GM19193 (cell line): ENCODE data around the gene SDC3.

ENCODE experiments used
- POLR2A ChIP-seq: IDR thresholded peaks from 4 replicates; pipeline ENCODE4 v1.6.1; 2011; ENCODE audit not compliant: insufficient read depth, insufficient read length; ENCODE audit errors: extremely low read depth

SDC3 gene

DNA sequence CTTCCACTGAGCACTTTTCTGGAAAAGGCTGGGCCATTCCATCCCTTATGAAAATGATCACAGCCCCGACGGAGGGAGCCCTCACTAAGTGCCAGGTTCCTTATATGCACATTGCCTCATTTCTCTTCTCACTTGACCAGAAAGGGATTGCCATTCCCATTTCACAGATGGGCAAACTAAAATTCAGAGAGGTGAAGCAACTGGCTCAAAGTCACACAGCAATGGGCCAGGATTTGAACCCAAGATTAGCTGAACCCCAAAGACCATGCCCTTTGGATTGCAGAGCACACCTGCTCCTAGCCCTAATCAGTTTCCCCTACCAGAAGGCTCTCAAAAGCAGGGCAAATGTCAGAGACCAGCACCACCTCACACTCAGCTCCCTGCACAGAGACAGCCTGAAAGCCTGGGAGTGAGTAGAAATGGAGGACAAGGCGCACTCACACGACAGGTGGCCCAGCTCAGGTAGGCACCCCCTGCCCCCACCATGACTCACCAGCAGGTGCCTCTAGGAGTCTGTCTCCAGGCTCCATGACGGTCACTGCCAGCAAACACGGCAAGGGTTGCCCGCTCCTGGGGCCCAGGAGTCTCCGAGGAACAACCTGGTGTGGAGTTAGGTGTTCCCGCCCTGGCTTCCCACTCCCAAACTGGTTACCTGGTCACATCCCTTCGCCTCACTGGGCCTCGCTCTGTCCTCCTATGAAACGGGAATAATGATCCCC lies 21.7 kb downstream of the SDC3 start:
- TF ChIP-seq POLR2A, result no peak

DNA sequence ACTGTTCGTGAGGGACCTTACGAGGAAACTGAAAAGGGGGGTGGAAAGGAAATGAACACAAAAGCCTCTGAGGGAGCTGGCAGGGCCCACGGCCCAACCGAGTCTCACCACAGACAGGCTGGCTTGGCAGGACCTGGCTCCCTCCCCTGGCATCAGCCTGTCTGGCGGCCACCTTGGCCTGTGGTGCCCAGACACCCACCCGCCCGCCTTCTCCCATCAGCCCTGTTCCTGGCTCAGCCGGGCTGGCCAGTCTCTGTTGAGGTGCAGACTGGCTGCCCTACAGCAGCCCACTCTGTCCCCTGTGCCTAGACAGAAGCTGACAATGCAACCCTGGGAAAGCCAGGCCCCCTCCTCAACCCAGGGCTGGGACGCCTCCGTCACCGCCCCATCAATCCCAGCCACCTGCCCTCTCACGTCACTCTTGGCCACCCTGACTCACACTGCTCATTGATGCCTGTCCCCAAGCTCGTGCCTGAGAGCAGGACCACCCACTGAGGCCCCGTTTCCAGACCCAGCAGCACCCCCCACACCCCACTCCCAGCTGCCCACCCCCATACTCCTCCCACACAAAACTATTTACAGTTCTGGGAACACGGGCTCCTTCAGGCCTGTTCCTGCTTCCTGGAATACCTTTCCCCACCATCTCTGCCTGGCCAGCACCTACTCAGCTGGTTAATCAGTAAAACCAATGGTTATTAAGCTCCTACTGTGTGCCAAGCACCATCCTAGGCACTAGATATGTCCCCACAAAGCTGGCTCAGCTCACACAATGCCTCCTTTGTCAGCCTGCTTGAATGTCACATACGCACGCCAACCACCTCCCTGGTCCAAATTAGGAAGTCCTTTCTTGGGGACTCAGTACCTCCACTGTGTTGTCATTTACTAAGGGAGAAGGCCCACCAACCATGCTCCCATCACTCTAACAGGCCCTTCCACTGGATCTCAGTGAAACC lies 22.7 kb downstream of the SDC3 start:
- no peak for TF ChIP-seq POLR2A

DNA sequence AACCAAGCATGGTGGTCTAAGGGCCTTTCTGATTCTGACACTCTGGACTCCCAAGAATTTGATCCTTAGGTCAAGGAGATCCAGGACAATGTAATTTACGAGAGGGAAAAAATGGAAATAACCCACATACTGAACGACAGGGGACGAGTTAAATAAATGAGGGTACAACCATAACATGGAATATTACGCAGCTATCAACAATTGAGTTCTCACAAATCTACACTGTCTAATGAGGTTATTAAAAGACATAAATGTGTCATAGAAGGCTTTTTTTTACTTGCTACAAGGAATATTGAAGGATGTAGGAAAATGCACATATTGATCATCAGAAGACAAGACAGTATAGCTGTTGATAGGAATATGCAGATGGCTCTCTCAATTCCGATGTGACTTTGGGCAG lies 23.8 kb downstream of the SDC3 start:
- TF ChIP-seq POLR2A, result no peak

DNA sequence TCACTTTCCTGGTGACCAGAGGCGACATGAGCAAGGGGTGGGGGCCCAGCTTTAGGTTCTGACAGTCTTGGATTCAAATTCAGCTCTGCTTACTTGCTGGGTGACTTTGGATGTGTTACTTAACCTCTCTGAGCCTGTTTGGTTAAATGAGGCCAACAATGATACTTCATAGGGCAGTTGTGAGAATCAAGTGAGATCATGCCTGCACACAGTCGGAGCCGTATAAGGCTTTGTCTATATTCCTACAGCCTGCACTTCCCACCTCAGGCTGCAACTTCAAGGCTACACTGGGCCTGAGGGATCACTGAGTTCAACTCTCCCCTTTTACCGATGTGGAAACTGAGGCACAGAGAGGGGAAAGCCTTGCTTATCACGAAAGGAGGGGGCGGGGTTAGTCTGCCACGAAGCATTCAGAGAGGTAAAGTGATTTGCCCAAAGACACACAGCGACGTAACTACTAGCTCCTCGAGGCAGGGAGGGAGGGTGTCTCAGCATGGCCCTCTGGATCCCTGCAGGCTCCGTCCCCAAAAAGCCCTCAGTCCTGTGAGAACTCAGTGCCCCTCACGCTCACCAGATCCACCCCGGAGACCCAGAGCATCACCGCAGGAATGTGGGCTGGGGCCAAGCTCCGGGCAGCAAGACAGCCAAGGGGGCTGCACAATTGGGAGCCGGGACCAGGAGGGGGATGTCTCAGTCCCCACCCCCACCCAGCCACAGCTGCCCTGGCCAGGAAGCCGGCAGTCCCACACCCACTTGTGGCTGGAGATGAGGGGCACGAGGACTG lies 25.0 kb downstream of the SDC3 start:
- TF ChIP-seq POLR2A, result no peak

DNA sequence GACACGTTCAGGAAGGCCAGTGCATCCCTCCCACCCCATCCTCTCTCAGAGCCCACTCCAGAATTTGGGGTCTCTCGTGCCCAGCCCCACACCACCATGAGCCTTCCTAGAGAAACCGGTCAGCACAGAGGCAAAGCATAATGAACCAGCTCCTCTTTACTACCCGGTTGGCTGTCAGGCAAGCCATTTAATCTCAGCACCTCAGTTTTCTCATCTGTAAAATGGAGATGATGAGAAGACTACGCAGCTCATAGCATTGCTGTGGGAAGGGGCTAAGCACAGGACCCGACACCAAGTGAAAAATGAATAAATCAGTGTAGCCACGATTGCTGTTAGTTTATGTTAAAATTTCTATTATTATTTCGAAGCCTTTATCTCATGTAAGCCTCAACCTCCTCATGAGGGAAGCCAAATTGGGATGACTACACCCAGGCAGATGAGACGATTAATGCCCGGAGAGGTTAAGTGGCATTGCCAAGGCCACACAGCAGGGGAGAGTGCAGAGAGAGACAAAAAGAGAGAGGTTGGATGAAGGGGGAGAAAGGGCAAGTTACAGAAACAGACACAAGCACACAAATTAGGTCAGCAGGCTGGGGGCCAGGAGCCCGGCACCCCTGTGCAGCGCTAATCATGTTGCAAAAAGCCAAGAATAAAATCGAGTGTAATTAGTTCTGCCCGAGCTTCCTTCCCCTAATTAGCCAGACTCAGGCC lies 25.7 kb downstream of the SDC3 start:
- TF ChIP-seq POLR2A, result no peak

DNA sequence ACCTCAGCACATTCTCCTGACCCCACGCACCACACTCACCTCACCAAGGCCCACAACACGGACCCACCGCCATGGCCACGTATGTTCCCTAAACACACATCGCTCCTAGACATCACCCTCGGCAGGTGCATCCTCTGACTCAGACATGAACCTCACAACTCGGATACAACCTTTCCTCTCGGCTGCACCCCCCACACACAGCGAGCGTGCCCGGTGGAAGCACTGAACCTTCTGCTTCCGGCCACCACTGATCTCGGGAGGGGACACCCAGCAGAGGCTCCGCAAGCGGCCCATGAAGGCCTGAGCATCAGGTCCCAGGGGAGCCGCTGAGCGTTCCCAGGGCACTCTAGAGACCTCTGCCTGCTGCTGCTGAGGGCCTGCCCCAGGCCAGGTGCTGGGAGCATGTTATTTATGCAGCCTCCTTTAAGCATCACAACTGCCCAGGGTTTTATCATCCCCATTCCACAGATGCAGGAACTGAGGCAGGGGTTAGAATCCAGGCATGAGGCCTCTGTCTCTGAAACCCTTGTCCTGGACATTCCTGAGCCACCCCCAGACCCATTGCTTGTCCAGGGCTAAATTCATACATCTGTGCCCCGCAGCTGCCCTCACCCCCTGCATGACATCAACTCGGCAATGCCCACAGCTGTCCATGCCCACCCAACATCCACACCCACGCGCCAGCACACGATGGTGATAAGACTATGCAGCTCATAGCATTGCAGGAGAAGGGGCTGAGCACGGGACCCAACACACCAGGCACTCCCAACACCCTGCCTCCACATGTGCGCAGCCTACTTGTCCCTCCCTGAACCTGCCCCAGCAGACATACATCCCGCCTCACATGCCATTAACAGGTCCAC lies 27.0 kb downstream of the SDC3 start:
- TF ChIP-seq POLR2A, result no peak

DNA sequence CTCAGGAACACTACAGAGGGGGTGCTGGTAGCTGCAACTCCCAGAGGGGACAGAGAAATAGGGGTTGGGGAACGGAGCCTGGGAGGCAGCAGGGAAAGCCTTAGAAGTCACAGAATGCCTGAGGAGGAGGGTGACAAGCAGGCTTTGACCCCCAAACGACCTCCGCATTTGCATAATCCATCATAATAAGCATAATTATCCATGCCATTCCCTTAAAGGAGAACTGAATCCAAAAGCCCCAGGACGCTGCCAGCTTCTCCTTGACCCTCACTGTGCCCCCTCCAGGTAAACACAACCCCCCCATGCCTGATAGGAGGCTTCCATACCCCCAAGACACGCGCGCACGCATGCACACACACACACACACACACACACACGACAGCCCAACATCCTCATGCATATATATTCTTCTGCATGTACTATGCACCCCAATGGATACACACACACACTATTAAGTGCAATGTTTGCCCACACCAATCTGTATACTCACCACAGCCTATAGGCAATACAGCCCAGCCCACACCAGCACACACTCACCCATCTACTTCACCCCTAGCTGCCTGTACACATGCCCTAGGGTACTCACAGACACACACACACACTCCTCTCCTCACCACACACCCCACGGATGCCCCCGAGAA lies 27.8 kb downstream of the SDC3 start:
- TF ChIP-seq POLR2A, result no peak

DNA sequence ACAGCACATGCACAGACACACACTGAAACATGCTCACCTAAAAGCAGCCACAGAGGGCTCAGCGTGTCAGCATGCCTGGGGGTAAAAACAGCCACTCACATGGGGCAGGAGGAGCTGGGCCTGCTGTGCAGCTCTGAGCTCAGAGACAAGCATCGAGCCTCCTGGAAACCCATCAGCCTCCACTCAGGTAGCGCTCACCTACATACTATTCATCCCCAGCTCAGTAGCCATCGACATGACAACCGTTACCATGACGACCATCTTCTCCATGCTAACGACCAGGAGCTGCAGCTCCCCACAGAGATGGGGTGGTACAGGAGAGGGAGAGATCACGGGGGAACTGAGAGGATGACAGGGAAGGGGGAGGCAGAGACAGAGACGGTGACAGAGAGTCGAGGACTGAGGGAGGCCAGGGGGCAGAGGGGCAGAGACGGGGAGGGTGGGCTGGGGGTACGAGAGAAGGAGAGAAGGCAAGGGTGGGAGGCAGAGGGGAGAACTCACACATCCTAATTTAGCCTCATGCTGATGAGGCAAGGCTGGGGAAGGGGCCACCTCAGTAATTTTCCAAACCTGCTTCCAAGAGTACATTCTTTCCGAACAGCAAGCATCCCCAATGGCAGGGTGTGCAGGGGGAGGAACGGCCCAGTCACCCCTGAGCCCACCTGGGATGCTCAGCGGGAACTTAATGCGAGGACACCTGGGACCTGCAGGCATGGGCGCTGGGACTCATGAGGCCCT lies 28.4 kb downstream of the SDC3 start:
- TF ChIP-seq POLR2A, result no peak

DNA sequence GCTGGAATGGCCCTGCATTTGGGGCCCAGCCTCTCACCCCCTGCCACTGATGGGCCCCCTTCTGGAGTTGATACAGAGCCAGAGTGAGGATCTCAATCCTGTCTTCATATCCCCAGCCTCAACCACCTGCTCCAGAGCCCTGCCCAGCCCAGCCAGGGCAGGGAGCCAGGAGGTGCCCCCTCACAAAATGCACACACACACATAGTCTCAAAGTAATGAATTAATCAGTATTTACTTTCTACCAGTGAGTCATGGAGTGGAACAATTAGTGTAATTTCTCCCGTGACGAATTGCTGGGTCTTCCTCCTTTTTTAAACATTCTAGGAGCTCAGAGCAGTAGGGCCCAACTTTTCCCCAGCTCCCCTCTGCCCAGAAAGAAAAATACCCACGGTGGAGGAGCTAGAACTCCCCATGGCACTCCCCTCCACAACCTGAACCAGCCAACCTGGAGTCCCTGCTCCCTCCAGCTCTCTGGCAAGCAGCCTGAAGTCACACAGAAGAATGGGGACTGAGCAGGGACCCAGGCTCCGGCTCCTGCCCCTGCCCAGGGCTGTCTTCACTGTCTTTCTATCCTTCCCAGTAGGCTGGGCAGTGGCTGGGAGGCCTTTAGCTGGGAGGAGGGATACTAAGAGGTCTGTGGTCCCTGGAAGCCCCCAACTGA lies 29.3 kb downstream of the SDC3 start:
- TF ChIP-seq POLR2A, result no peak

DNA sequence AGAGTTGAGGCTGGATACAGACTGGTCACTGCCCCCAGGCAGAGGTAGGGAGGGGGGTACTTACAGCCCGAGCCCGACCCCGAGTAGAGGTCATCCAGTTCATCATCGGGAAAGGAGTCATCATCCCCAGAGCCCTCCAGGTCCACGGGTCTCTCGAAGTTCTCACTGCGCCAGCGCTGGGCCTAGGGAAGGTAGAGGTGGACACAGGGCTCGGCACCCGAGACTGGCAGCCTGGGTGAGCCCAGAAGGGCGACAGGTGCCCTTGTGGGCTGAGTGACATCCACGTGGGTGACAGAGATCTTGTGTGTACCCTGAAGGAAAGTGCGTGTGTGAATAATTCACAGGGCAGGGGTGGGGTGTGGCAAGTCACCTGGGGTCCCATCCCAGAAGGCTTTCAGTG lies 30.0 kb downstream of the SDC3 start:
- no peak for TF ChIP-seq POLR2A

DNA sequence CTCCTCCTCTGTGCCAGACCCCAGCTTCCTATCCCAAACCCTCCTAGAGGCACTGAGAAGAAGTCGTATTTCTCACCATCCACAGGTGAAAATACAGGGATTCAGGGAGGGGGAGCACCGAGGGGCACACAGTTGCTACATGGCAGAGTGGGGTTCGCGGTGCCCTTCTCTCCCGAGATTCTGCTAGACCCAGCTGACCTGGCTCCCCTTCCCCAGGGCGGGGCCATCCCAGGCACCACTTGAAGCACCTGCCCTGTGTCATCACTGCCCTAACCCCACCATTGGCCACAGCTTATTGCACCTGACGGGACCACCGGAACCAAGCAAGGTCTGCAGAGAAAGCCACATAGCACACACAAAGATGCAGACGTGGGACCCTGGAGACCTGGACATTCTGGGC lies 30.5 kb downstream of the SDC3 start:
- no peak for TF ChIP-seq POLR2A
